ENCODE results near the gene INTS14.
A peak's percentile ranks its signal among the peaks of the same experiment; 100 is the strongest.

Gene INTS14

GRCh38 chr15:65610871-65611718 is at the start of gene INTS14:
TSS of gene INTS14 (minus strand) at chr15:65611131. CDS start at chr15:65607380, 3,751 bp downstream.
- peak; percentile 70 to 99 (median 94) for DNase-seq

DNA sequence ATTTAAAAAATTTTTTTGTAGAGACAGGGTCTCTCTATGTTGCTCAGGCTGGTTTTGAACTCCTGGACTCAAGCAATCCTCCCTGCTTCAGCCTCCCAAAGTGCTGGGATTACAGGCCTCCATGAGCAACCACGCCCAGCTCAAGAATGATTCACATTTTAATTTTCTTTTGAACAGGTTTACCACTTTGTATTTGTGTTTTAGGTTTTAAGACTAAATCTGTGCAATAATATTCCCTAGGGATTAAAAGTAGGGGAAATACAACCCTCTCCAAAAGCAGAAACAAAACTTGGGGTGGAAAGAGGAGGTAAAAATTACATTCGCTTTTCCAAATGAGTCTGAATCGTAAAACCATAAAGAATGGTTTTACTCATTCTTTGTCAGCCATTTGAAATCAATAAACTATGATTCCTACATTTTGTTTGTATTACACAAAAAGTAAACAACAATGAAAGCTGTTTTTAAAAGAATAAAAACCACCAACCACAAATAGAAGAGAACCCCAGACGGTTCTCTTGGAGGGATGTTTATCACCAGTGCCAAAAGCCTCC is 48.6 kb upstream of the INTS14 start:
- no peak for DNase-seq

DNA sequence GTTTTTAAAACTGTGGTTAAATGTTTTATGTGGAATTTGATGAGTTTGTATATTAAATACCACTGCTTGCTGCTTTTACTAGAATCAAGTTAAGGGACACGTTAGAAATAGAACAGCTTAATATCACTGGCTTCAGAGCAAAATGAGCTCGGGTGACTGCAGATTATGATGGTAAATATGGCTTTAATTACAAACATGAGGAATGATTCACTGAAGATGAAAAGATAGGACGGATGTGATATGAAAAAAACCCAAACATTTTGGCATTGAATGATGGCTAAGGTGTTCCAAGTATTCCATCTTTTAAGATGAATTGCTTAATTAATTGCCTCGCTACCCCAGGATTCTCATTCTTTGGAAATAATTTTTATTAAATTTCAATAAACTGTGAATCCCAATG is 44.5 kb upstream of the INTS14 start:
- DNase-seq = no peak

DNA sequence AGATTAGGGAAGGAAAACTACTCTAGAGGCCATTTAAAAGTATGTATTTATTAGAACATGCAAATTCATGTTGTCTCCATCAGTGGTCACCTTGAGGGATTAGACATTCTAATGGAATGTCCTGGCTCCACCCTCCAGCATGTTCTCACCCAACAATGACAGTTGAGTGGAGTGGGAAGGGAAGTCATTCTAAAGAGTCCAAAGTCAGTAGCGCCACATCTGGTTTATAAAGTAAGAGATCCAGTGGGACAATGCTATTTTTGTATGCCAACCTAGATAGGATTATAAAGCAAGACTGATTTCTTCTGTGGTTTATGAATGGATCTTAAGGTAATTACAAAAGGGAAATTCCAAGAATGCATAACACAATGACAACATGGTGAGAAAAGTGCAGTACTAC is 44.1 kb upstream of the INTS14 start:
- no peak for DNase-seq

GRCh38 chr15:65653801-65654521 is 43.0 kb upstream of the INTS14 start:
- DNase-seq = no peak

GRCh38 chr15:65653341-65653740 is 42.4 kb upstream of the INTS14 start:
- no peak for DNase-seq

DNA sequence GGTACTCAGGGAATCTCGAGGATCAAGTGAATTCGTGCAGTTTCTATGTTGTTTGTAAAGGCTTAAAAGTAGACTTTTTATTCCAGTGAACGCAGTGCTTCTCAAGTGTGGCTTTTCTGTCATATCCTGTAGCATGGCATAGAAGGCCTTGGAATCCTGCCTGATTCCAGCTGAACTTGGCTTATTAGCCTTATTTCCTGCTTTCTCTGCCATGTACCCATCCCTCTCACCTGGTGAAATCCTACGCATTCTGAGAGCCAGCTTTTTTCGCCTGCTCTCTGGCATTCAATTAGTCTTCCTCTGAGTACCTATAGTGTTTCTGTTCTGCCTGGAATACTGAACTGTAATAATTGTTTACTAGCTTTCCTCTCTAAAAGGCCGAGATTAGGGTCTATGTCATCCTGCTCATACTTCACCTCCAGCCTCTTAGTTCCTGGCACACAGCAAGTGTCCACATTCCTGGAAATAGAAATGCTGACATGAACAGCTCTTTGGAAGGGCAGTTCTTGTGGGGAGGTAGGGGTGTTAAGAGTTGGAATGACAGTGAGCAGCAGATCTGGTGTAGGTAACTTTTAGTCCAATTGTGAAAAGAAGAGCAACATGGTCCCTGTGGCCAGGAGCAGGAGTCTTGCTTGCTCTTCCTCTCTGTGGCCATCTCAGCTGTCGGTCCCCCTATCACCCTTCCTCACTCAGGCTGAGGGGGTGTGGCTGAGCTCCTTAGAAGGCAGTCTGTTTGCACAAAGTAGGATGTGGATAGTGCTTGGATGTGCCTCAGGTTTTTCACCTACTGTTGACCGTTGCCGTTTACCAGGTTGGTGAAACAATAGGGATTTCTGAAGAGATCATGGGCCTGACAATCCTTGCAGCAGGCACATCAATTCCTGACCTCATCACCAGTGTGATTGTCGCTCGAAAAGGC is 41.2 kb upstream of the INTS14 start:
- no peak for DNase-seq

DNA sequence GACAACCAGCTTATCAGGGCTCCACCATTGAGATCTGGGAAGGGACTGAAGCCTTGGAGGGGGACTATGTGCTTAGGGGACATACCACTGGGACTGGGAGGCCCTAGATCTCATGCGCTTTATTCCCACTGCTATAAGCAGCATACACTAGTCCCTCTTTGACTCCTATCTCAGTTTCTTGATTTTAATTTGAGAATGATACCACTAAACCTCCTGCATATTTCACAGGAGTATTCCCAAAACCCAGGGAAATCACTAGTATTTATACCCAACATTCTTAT is 40.1 kb upstream of the INTS14 start:
- DNase-seq = no peak

DNA sequence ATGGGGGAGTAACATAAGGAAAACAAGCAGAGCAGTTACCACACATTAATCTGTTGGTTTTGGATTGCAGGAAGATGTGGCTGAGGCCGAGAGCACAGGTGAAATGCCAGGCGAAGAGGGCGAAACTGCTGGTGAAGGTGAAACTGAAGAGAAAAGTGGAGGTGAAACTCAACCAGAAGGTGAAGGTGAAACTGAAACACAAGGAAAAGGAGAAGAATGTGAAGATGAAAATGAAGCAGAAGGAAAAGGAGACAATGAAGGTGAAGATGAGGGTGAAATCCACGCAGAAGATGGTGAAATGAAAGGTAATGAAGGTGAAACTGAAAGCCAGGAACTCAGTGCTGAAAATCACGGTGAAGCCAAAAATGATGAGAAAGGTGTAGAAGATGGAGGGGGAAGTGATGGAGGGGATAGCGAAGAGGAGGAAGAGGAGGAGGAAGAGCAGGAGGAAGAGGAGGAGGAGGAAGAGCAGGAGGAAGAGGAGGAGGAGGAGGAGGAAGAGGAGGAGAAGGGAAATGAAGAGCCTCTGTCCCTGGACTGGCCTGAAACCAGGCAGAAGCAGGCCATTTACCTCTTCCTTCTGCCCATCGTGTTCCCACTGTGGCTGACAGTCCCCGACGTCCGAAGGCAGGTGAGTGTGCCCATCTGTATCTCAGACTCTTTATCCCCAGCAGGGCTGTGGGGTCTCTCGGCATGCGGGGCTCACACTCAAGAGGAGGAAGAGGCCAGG is 39.5 kb upstream of the INTS14 start:
- no peak for DNase-seq

DNA sequence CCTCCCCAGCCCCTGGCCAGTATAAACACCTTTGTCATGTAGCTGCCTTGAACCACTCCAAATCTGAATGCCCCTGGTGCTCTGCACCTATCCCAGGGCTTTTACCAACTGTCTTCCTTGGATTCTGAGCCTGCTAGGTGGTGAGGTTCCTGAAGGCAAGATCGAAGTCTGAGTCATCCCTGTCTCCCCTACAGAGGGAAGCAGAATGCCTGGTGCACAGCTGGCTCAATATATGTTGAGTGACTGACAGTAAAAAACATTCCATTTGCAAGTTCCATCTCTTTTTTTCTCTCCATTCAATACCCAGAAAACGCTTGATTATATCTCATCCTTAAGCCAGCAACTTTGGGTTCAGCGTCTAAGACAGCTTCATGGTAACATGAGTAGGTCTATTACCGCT is 35.6 kb upstream of the INTS14 start:
- DNase-seq = no peak

GRCh38 chr15:65645392-65645791 is 34.5 kb upstream of the INTS14 start:
- no peak for DNase-seq

GRCh38 chr15:65644282-65644681 is 33.4 kb upstream of the INTS14 start:
- DNase-seq = no peak

GRCh38 chr15:65642594-65642993 is 31.7 kb upstream of the INTS14 start:
- DNase-seq = no peak

- peak in 1 of 56 donors; percentile 7 for DNase-seq
Measured at GRCh38 chr15:65641768-65642475, 31.0 kb upstream of the INTS14 start.

DNA sequence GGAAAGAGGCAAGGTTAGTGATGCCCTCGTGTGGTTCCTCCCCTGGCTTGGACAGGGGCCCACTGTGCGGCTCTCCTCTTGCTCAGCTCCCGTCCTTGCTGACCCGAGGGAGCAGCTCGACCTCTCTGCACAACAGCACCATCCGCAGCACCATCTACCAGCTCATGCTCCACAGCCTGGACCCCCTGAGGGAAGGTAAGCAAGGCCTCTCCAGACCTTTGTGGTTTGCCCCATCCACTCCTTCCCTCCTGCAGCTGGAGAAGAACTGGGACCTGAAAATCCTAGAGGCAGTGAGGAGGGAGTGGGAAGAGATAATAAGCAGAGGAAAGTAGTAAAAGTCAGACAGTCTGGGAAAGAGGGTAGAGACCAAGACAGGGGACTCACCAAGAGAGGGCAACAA is 28.6 kb upstream of the INTS14 start:
- no peak for DNase-seq

GRCh38 chr15:65638681-65639089 is 27.8 kb upstream of the INTS14 start:
- DNase-seq = peak in 20 of 56 donors; percentile 4 to 46 (median 18)

DNA sequence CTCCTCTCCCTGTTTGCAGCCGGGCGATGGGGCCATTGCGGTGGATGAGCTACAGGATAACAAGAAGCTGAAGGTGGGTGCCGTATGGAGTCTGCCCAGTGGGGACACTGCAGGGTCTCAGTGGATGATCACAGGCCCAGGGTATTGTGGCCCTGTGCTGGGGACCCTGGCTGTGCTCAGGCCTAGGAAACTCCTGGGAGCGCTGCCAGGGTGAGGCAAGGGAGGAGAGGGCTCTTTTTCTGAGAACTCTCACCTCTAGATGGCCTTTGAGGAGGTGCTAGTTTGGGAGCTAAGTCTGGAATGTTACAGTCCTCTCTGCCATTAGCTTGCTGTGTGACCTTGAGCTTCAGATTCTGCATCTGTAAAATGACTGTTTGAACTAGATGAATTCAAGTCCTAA is 27.2 kb upstream of the INTS14 start:
- no peak for DNase-seq

DNA sequence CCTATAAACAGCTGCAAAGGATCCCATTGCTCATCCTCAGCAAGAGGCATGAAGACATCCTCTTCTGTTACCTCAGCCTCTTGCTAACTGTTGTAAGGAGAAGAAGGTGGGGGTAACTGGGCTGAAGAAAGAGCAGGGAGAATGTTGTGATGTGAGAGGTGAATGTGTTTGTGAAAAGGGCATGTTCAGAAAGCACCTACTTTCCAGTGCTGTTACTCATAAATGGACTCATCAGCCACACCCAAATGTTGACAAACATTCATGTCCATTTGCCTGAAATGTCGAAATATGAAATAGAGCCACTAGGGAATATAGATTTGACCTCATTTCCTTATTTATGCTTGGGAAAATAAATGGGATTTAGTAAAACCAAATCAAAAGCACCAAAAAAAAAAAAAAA is 23.4 kb upstream of the INTS14 start:
- no peak for DNase-seq

DNA sequence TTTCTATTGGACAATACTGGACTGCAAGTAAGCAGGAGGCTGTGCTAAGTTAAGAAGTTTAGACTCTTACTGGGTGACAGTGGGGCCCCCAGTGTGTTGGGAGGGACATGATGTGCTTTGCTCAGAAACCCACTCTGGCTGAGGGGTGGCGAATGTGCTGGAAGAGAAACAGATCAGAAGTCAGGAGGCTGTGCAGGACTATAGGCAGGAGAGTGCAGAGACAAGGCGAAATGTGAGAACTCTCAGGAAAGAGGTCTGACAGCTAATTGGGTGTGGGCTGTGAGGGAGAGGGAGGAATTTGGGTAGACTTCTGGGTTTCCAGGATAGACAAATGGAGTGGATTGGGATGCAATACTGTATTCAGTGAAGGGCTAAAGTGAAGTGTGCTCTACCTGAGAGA is 22.8 kb upstream of the INTS14 start:
- no peak for DNase-seq

DNA sequence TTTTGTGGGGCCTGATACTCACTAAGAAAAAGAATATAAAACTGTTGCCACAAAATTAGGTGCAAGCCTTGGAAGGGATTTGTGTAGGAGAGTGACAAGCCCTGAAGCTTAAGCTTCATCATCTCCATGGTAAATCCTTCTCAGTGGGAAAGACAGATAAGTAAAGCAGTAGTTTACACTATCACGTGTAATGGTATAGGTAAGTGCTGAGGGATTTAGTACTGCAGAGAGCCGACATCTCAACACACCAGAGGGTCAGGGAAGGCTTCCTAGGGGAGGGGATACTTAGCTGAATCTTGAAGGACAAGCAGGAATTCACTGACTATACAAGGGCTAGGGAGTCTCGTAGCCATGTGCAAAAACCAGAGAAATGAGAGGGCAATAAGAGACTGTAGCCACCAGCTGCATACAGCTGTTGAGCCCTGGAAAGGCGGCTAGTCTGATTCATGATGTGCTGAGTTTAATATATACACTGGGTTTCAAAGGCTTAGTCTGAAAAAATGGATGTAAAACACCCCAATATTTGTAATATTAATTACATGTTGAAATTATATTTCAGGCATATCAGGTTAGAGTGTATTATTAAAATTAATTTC is 21.9 kb upstream of the INTS14 start:
- no peak for DNase-seq

Data from nucleus accumbens (tissue), 56 donors.